ENCODE data around the gene TMEM26. TPM values are rescaled to one million over a fixed set of nuclear protein-coding genes. Genes with fewer than 3 reads are reported as not detected.
"Not testable (repeated sequence)": the region's sequence is repeated elsewhere in the genome, so short reads cannot be mapped to it uniquely, and the experiment has no call there.

The TMEM26 gene
- total RNA-seq, 1 experiment from 2014 or later, result 14.3 TPM

DNA sequence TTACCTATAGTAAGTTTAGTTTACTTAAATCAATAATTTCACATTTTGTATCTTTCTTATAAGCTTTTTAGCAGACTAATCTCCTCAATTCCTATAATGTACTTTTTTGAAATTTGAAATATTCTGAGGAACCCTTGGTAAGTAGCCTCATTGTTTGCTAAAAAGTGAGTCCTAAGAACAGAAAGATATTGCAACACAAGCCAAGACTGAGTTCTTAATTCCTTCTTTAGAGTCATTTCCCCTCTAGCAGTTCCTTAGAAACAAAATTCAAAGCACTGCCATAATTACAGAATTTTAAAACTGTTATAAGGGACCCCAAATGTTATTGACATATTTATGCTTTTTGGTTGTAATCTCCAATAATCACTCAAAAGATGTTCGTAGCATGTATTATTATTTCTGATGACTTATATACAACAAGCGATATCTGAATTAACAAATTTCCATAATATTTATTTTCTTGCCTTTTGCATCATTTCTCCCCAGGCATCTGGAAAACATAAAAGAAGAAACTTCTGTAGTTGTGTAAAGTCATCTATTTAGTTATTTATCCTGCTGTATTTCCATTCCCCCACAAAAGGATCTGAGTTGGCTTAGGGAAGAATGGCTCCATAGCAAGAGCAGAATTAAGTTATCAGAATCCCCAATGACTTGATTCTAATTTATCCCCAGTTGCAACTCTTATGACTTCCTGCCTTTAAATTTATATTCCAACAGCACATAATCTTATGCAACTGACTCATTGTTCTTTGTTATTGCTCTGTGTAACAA, 67.8 kb downstream of the TMEM26 start:
- no peaks in the 10 kb centered on the region; the same call in 1 of the 2 replicates for H3K9me3 ChIP-seq (ENCODE audit: control insufficient read depth, insufficient read depth, low read depth, low read length)
- ChIA-PET CTCF (no interaction called here), POLR2A (no interaction called here)
- ATAC-seq (no peak), DNase-seq (ENCODE audit: low read depth, low spot score) (no peak)
- no TSS peak for BruUV-seq (replicated peaks)
- intact Hi-C loops (cut with micrococcal nuclease; ENCODE audit: unreplicated experiment) (no loop called here), in situ Hi-C loops (cut with HindIII; ENCODE audit: low pct_unique_long_range_greater_than_20kb, low sequenced_read_pairs) (no loop called here)
- H3K4me3 ChIP-seq (ENCODE audit: low read depth in 2 of 2, low read length in 2 of 2), result no peak overlapping the region
- H3K27me3 ChIP-seq (ENCODE audit: control insufficient read depth, insufficient read depth, low read length), result no peaks in the 10 kb centered on the region
- no peaks in the 10 kb centered on the region for H3K36me3 ChIP-seq (ENCODE audit: control insufficient read depth, insufficient read depth, low read length)
- TF ChIP-seq TCF7L2 (IDR thresholded peaks at IDR 0.05; ENCODE audit: low read depth, low read length), result no peak
- no peak for TF ChIP-seq SIN3A (IDR thresholded peaks at IDR 0.05; ENCODE audit: borderline replicate concordance, insufficient read depth, low read depth, low read length)
- TF ChIP-seq, protein P1, sequence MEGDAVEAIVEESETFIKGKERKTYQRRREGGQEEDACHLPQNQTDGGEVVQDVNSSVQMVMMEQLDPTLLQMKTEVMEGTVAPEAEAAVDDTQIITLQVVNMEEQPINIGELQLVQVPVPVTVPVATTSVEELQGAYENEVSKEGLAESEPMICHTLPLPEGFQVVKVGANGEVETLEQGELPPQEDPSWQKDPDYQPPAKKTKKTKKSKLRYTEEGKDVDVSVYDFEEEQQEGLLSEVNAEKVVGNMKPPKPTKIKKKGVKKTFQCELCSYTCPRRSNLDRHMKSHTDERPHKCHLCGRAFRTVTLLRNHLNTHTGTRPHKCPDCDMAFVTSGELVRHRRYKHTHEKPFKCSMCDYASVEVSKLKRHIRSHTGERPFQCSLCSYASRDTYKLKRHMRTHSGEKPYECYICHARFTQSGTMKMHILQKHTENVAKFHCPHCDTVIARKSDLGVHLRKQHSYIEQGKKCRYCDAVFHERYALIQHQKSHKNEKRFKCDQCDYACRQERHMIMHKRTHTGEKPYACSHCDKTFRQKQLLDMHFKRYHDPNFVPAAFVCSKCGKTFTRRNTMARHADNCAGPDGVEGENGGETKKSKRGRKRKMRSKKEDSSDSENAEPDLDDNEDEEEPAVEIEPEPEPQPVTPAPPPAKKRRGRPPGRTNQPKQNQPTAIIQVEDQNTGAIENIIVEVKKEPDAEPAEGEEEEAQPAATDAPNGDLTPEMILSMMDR (IDR thresholded peaks at IDR 0.05), result no peak
- TF ChIP-seq, protein P2, sequence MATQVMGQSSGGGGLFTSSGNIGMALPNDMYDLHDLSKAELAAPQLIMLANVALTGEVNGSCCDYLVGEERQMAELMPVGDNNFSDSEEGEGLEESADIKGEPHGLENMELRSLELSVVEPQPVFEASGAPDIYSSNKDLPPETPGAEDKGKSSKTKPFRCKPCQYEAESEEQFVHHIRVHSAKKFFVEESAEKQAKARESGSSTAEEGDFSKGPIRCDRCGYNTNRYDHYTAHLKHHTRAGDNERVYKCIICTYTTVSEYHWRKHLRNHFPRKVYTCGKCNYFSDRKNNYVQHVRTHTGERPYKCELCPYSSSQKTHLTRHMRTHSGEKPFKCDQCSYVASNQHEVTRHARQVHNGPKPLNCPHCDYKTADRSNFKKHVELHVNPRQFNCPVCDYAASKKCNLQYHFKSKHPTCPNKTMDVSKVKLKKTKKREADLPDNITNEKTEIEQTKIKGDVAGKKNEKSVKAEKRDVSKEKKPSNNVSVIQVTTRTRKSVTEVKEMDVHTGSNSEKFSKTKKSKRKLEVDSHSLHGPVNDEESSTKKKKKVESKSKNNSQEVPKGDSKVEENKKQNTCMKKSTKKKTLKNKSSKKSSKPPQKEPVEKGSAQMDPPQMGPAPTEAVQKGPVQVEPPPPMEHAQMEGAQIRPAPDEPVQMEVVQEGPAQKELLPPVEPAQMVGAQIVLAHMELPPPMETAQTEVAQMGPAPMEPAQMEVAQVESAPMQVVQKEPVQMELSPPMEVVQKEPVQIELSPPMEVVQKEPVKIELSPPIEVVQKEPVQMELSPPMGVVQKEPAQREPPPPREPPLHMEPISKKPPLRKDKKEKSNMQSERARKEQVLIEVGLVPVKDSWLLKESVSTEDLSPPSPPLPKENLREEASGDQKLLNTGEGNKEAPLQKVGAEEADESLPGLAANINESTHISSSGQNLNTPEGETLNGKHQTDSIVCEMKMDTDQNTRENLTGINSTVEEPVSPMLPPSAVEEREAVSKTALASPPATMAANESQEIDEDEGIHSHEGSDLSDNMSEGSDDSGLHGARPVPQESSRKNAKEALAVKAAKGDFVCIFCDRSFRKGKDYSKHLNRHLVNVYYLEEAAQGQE (IDR thresholded peaks at IDR 0.05; ENCODE audit: insufficient read depth in 1 of 2, low read depth in 2 of 2, low read length in 1 of 2), result no peak
- no peak for TF ChIP-seq POLR2AphosphoS5 (IDR thresholded peaks at IDR 0.05; ENCODE audit: low read depth, low read length)
- H3K27ac ChIP-seq (ENCODE audit: low read length), result no peak overlapping the region
- no peaks in the 10 kb centered on the region for H3K4me1 ChIP-seq (ENCODE audit: control insufficient read depth, insufficient read depth, low read length)

DNA sequence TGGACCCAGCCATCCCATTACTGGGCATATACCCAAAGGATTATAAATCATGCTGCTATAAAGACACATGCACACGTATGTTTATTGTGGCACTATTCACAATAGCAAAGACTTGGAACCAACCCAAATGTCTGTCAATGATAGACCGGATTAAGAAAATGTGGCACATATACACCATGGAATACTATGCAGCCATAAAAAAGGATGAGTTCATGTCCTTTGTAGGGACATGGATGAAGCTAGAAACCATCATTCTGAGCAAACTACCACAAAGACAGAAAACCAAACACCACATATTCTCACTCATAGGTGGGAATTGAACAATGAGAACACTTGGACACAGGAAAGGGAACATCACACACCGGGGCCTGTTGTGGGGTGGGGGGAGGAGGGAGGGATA, 72.0 kb downstream of the TMEM26 start:
- H3K4me3 ChIP-seq (ENCODE audit: low read depth in 2 of 2, low read length in 2 of 2); DNase-seq (ENCODE audit: low read depth, low spot score); H3K36me3 ChIP-seq (ENCODE audit: control insufficient read depth, insufficient read depth, low read length); CTCF ChIA-PET; H3K9me3 ChIP-seq (ENCODE audit: control insufficient read depth, insufficient read depth, low read depth, low read length); H3K27me3 ChIP-seq (ENCODE audit: control insufficient read depth, insufficient read depth, low read length); H3K4me1 ChIP-seq (ENCODE audit: control insufficient read depth, insufficient read depth, low read length); H3K27ac ChIP-seq (ENCODE audit: low read length); intact Hi-C loops (cut with micrococcal nuclease; ENCODE audit: unreplicated experiment); BruUV-seq (replicated peaks); POLR2A ChIA-PET; ATAC-seq; in situ Hi-C loops (cut with HindIII; ENCODE audit: low pct_unique_long_range_greater_than_20kb, low sequenced_read_pairs): not testable (repeated sequence)

DNA sequence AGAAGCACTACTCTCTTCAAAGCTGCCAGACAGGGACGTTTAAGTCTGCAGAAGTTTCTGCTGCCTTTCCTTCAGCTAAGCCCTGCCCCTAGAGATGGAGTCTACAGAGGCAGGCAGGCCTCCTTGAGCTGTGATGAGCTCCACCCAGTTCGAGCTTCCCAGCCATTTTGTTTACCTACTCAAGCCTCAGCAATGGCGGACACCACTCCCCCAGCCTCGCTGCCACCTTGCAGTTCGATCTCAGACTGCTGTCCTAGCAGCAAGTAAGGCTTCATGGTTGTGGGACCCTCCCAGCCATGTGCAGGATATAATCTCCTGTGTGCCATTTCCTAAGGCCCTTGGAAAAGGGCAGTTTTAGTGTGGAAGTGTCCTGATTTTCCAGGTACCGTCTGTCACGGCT, 74.3 kb downstream of the TMEM26 start:
- in situ Hi-C loops (cut with HindIII; ENCODE audit: low pct_unique_long_range_greater_than_20kb, low sequenced_read_pairs) (no loop called here), intact Hi-C loops (cut with micrococcal nuclease; ENCODE audit: unreplicated experiment) (no loop called here)
- H3K4me1 ChIP-seq (ENCODE audit: control insufficient read depth, insufficient read depth, low read length), result no peaks in the 10 kb centered on the region
- ATAC-seq (no peak), DNase-seq (ENCODE audit: low read depth, low spot score) (no peak)
- no peak overlapping the region for H3K27ac ChIP-seq (ENCODE audit: low read length)
- H3K4me3 ChIP-seq (ENCODE audit: low read depth in 2 of 2, low read length in 2 of 2), result no peak overlapping the region
- no peaks in the 10 kb centered on the region for H3K27me3 ChIP-seq (ENCODE audit: control insufficient read depth, insufficient read depth, low read length)
- TF ChIP-seq TCF7L2 (IDR thresholded peaks at IDR 0.05; ENCODE audit: low read depth, low read length), result no peak
- H3K36me3 ChIP-seq (ENCODE audit: control insufficient read depth, insufficient read depth, low read length), result no peaks in the 10 kb centered on the region
- H3K9me3 ChIP-seq (ENCODE audit: control insufficient read depth, insufficient read depth, low read depth, low read length), result no peaks in the 10 kb centered on the region; the same call in none of the 2 replicates
- POLR2A ChIA-PET, result no interaction called here
- no TSS peak for BruUV-seq (replicated peaks)
- CTCF ChIA-PET, result interaction anchor here (0.6 kb wide), 1 partner anchor 9 kb away, joined by 3 read pairs; no protein-coding TSS in a partner anchor

All from Panc1 (cell line).